Naive thymus-derived CD8-positive, alpha-beta T cell (primary cell): Measurements from ENCODE around the gene HNRNPUL1. TPM values are rescaled to one million over a fixed set of nuclear protein-coding genes. Genes with fewer than 3 reads are reported as not detected.
A peak's percentile ranks its signal among the peaks of the same experiment; 100 is the strongest.

Experiments
- ATAC-seq, 2 donors: fragments of 150-1000 bp; cut with Tn5 transposase in 1 of 2; sonication (Bioruptor Pico), chemical (Tn5 transposase) in 1 of 2; 1 replicate in 1 of 2; 2 replicates in 1 of 2; pipeline ENCODE4 v1.10.0; 2021; ENCODE audit warnings: mild to moderate bottlenecking in 2 of 2, moderate library complexity in 2 of 2
- POLR2A ChIA-PET: fragments of 350-600 bp; sonication (Branson Sonifier 250); formaldehyde crosslinking; loops from one replicate; lab custom pipeline; 2021; ENCODE audit warnings: antibody characterized with exemption; lab: Charles Lee
- DNase-seq, 10 donors: peaks; one replicate each; pipeline versions ENCODE4 v3.0.0 to v3.0.0-alpha.2; 2020 to 2022
- H3K27ac Mint-ChIP-seq, 10 donors: one replicate each; pipeline ENCODE4 v1.8.0; 2020 to 2022; ENCODE audit warnings: mild to moderate bottlenecking in 10 of 10, mixed read lengths in 10 of 10, moderate library complexity in 4 of 10, inconsistent platforms in 1 of 10
- H3K27me3 Mint-ChIP-seq, 5 donors: one replicate each; pipeline ENCODE4 v1.8.0; 2021 to 2022; ENCODE audit warnings: mixed read lengths in 5 of 5
- H3K36me3 Mint-ChIP-seq, 3 donors: one replicate each; pipeline ENCODE4 v1.8.0; 2020 to 2022; ENCODE audit warnings: mixed read lengths in 3 of 3, mild to moderate bottlenecking in 2 of 3, inconsistent platforms in 1 of 3
- H3K4me1 Mint-ChIP-seq, 4 donors: one replicate each; pipeline ENCODE4 v1.8.0; 2021 to 2022; ENCODE audit warnings: mixed read lengths in 4 of 4
- H3K4me3 Mint-ChIP-seq, 10 donors: one replicate each; pipeline ENCODE4 v1.8.0; 2020 to 2022; ENCODE audit warnings: mild to moderate bottlenecking in 10 of 10, mixed read lengths in 10 of 10, moderate library complexity in 6 of 10, inconsistent platforms in 1 of 10
- H3K9me3 Mint-ChIP-seq, 9 donors: one replicate each; pipeline ENCODE4 v1.8.0; 2020 to 2022; ENCODE audit warnings: mixed read lengths in 9 of 9, mild to moderate bottlenecking in 3 of 9, inconsistent platforms in 1 of 9, moderate library complexity in 1 of 9
- polyA plus RNA-seq, 3 donors: library from polyadenylated mRNA; unstranded; fragments of 300-500 nt; fragmentation: Illumina TruSeq; gene quantifications; one replicate each; pipeline ENCODE4 v1.2.3, GENCODE V29; 2021
- total RNA-seq, 8 experiments: library from RNA in 2 of 8; stranded (reverse) in 2 of 8; gene quantifications; one replicate each; pipeline ENCODE4 v1.2.3 and lab custom pipeline; 2021 to 2026

The HNRNPUL1 gene
- 100 to 1,000 TPM; 262 to 280 TPM for total RNA-seq
- polyA plus RNA-seq = 10 to 100 TPM; 40.7 to 67.6 (median 46.1) TPM
- total RNA-seq (lab: John Stamatoyannopoulos, UW) = 159 to 237 (median 207) reads per million in 6 experiments

DNA sequence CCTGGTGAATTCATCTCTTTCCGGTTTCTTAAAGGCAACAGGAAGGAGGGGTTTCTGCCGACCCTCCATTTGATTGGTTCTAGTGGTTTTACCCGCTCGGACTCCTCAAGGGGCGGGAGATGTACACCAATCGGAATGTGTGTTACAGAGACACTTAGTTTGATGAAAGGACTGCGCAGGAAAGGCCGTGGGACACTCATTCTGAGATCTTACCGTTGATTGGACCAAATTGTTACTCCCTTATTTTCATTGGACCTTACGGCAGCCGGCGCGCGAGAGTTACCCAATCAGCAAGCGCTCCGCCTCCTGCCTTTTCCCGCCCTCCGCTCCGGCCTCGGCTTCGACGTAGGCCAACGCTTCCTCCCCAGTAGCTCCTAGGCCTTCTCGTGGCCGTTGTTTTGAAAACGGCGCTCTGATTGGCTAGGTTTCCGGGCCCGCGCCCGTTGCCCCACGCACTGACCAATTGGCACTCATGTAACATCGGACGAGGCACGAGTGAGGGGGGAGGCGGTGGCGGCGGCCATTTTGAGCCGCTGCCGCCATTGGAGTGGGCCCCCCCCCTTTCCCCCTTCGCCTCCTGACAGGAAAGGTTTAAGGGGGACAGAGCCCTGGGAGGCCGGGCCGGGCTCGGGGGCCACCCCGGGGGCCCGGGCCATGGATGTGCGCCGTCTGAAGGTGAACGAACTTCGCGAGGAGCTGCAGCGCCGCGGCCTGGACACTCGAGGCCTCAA is at the start of gene HNRNPUL1:
Gene HNRNPUL1 (plus strand): TSS at position 523 of the 731 bp plus-strand sequence. CDS start 132 bp downstream, at position 655.
- peak; percentile 55 to 57 for ATAC-seq
- peaks cover 34 to 63% (median 48%) of the 10 kb centered on the region in 4 donors for H3K4me1 Mint-ChIP-seq
- H3K4me3 Mint-ChIP-seq = peak within 1 kb of the TSS; percentile 82 to 100 (median 98)

GRCh38 chr19:41217741-41218140 is 46.4 kb upstream of the HNRNPUL1 start:
- H3K4me3 Mint-ChIP-seq = no peak overlapping the region
- H3K27me3 Mint-ChIP-seq = peaks cover 13 to 64% (median 36%) of the 10 kb centered on the region in 5 donors
- ATAC-seq (no peak), DNase-seq (no peak)
- H3K9me3 Mint-ChIP-seq = no peaks in the 10 kb centered on the region
- POLR2A ChIA-PET = interaction anchor here (0.7 kb wide), 1 partner anchor 959 kb away, joined by 5 read pairs; no protein-coding TSS in a partner anchor
- H3K27ac Mint-ChIP-seq = peak overlapping the region in 1 of 10 donors; percentile 60
- peaks cover 0 to 2% (median 0%) of the 10 kb centered on the region in 3 donors for H3K36me3 Mint-ChIP-seq
- peaks cover 0 to 19% (median 7%) of the 10 kb centered on the region in 4 donors for H3K4me1 Mint-ChIP-seq

More for the DNA sequence above, at the start of gene HNRNPUL1:
- H3K36me3 Mint-ChIP-seq = peaks cover 0 to 25% (median 0%) of the 10 kb centered on the region in 3 donors
- H3K27me3 Mint-ChIP-seq = peaks cover 0 to 9% (median 0%) of the 10 kb centered on the region in 5 donors
- peaks cover 0 to 3% (median 0%) of the 10 kb centered on the region in 9 donors for H3K9me3 Mint-ChIP-seq
- POLR2A ChIA-PET = interaction anchor here (0.6 to 9.0 kb wide), 52 partner anchors 8 to 1828 kb away, joined by 3 to 300 read pairs (median 5); partner anchors contain the start of genes ACTMAP, AKT2, B9D2 and CCDC97
- peak within 1 kb of the TSS; percentile 100 for H3K27ac Mint-ChIP-seq
- peak; percentile 95 to 100 (median 100) for DNase-seq

- H3K4me1 Mint-ChIP-seq = peaks cover 0 to 19% (median 8%) of the 10 kb centered on the region in 4 donors
- ATAC-seq = no peak
- no peak for DNase-seq
- H3K9me3 Mint-ChIP-seq = no peaks in the 10 kb centered on the region
- peak overlapping the region in 3 of 10 donors; percentile 28 to 42 (median 28) for H3K27ac Mint-ChIP-seq
- POLR2A ChIA-PET = no interaction called here
- H3K4me3 Mint-ChIP-seq = no peak overlapping the region
- peaks cover 0 to 2% (median 0%) of the 10 kb centered on the region in 3 donors for H3K36me3 Mint-ChIP-seq
- peaks cover 13 to 64% (median 36%) of the 10 kb centered on the region in 5 donors for H3K27me3 Mint-ChIP-seq
These were observed 45.9 kb upstream of the HNRNPUL1 start for GRCh38 chr19:41218249-41218614.

DNA sequence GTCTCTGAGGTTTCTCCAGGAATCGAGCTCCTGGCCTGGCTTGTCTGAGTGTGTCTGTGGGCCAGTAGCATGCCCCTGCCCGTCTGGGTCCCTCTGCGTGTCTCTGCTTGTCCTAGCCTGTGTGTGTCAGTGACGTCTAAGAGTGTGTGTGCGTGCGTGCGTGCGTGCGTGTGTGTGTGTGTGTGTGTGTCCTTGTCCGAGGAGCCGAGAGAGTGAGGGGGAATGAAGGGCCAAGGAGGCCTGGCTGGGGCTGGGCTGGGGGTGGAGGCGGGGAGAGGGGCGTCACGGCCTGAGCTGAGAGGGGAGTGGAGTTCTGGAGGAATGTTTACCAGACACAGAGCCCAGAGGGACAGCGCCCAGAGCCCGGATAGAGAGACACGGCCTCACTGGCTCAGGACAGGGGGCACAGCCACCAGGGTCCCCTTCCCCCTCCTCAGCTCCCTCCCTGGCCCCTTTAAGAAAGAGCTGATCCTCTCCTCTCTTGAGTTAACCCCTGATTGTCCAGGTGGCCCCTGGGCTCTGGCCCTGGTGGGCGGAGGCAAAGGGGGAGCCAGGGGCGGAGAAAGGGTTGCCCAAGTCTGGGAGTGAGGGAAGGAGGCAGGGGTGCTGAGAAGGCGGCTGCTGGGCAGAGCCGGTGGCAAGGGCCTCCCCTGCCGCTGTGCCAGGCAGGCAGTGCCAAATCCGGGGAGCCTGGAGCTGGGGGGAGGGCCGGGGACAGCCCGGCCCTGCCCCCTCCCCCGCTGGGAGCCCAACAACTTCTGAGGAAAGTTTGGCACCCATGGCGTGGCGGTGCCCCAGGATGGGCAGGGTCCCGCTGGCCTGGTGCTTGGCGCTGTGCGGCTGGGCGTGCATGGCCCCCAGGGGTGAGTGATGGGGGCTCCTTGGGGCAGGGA is 45.3 kb upstream of the HNRNPUL1 start, which contains the start of gene AXL:
Gene AXL (plus strand): TSS at position 609 of the 893 bp plus-strand sequence. CDS start 170 bp downstream, at position 779.
- peaks cover 2 to 19% (median 9%) of the 10 kb centered on the region in 4 donors for H3K4me1 Mint-ChIP-seq
- peaks cover 0 to 2% (median 0%) of the 10 kb centered on the region in 3 donors for H3K36me3 Mint-ChIP-seq
- peak within 1 kb of the TSS in 5 of 10 donors; percentile 41 to 81 (median 49) for H3K27ac Mint-ChIP-seq
- ATAC-seq = no peak
- peaks cover 13 to 64% (median 36%) of the 10 kb centered on the region in 5 donors for H3K27me3 Mint-ChIP-seq
- no peak within 1 kb of the TSS for H3K4me3 Mint-ChIP-seq
- no peaks in the 10 kb centered on the region for H3K9me3 Mint-ChIP-seq
- DNase-seq = no peak
- POLR2A ChIA-PET = no interaction called here

DNA sequence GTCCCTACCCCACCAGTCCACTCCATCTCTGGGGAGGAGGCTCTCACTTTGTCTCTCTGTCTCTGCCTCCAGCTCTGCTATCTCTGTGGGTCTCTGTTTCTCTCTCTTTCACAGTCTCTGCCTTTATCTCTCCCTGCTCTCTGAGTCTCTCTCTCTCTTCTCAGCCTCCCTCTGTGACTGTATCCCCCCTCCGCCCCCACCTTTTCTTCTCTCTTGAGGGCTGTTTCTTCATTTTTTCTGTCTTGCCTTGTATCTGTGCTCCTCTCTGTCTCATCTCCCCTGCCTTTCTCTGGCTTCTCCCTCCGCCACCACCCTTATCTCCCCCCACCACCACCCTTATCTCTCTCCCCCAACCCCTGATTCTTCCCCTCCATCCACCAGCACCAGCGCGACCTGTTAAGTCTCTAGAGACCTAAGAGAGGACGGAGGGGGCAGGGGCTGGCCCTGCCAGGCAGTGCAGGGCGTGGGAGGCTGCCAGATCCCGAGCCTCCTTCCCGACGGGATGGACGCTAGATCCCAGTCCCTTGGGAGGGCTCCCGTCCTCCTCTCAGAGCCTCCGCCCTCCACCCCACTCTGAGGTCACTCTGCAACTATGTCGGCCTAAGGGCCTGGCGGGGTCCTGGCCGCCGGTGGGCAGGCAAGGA is 44.1 kb upstream of the HNRNPUL1 start:
- H3K27ac Mint-ChIP-seq = peak overlapping the region in 4 of 10 donors; percentile 41 to 81 (median 50)
- peaks cover 13 to 64% (median 36%) of the 10 kb centered on the region in 5 donors for H3K27me3 Mint-ChIP-seq
- peaks cover 0 to 2% (median 0%) of the 10 kb centered on the region in 3 donors for H3K36me3 Mint-ChIP-seq
- no peaks in the 10 kb centered on the region for H3K9me3 Mint-ChIP-seq
- no peak for DNase-seq
- H3K4me1 Mint-ChIP-seq = peaks cover 5 to 19% (median 9%) of the 10 kb centered on the region in 4 donors
- H3K4me3 Mint-ChIP-seq = no peak overlapping the region
- POLR2A ChIA-PET = interaction anchor here (0.6 kb wide), 1 partner anchor 16 kb away, joined by 4 read pairs; no protein-coding TSS in a partner anchor
- no peak for ATAC-seq

DNA sequence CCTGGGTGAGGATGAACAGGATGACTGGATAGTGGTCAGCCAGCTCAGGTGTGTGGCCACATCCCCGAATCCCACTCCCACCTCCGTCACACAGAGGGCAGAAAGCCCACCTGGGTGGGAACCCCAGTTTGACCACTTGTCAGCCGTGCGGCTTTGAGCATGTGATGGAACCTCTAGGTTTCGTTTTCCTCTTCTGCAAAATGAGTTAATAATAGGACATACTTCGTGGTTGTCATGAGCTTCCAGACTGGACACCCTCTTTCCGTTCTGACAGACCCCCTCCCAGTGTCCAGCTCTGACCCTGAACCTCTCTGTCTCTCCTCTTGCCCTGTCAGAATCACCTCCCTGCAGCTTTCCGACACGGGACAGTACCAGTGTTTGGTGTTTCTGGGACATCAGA is 43.4 kb upstream of the HNRNPUL1 start:
- no peak overlapping the region for H3K4me3 Mint-ChIP-seq
- peaks cover 12 to 24% (median 14%) of the 10 kb centered on the region in 4 donors for H3K4me1 Mint-ChIP-seq
- no peak overlapping the region for H3K27ac Mint-ChIP-seq
- H3K27me3 Mint-ChIP-seq = peaks cover 13 to 64% (median 38%) of the 10 kb centered on the region in 5 donors
- DNase-seq = no peak
- H3K36me3 Mint-ChIP-seq = peaks cover 0 to 2% (median 0%) of the 10 kb centered on the region in 3 donors
- no peak for ATAC-seq
- POLR2A ChIA-PET = interaction anchor here (0.6 kb wide), 1 partner anchor 17 kb away, joined by 4 read pairs; no protein-coding TSS in a partner anchor
- no peaks in the 10 kb centered on the region for H3K9me3 Mint-ChIP-seq

DNA sequence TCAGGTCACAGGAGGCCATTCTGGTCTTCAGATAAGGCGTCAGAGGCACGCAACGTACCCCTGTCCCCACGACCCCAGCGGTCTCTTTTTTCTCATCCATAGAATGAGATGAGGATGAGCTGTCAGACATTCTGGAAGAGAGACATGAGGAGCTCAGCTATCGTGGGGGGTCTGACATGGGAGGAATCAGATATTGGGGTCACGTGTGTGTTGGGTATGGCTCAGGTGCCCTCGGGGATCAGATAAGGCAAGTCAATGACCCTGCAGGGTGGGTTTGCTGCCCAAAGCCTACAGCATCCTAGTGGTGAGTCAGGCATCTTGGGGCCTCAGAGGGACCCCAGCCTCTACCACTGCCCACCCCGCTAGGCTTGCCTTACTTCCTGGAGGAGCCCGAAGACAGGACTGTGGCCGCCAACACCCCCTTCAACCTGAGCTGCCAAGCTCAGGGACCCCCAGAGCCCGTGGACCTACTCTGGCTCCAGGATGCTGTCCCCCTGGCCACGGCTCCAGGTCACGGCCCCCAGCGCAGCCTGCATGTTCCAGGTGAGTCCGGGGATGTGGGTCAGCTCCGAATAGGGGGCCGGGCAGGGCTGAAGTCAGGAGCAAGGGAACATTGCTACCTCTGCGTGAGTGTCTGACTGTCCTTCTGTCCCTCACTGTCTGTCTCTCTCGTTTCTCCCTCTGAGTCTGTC is 42.5 kb upstream of the HNRNPUL1 start:
- peaks cover 13 to 59% (median 40%) of the 10 kb centered on the region in 5 donors for H3K27me3 Mint-ChIP-seq
- ATAC-seq (no peak), DNase-seq (no peak)
- H3K36me3 Mint-ChIP-seq = no peaks in the 10 kb centered on the region
- peaks cover 16 to 29% (median 17%) of the 10 kb centered on the region in 4 donors for H3K4me1 Mint-ChIP-seq
- H3K4me3 Mint-ChIP-seq = no peak overlapping the region
- H3K27ac Mint-ChIP-seq = peak overlapping the region in 2 of 10 donors; percentile 66 to 76
- H3K9me3 Mint-ChIP-seq = no peaks in the 10 kb centered on the region
- POLR2A ChIA-PET = no interaction called here

- H3K4me1 Mint-ChIP-seq = peaks cover 21 to 34% (median 23%) of the 10 kb centered on the region in 4 donors
- DNase-seq (no peak), ATAC-seq (no peak)
- H3K36me3 Mint-ChIP-seq = no peaks in the 10 kb centered on the region
- H3K27me3 Mint-ChIP-seq = peaks cover 12 to 53% (median 40%) of the 10 kb centered on the region in 5 donors
- H3K9me3 Mint-ChIP-seq = no peaks in the 10 kb centered on the region
- POLR2A ChIA-PET = no interaction called here
- H3K27ac Mint-ChIP-seq = peak overlapping the region in 4 of 10 donors; percentile 2 to 76 (median 66)
- no peak overlapping the region for H3K4me3 Mint-ChIP-seq
These were observed 41.9 kb upstream of the HNRNPUL1 start for GRCh38 chr19:41222240-41222639.

- Mint-ChIP-seq H3K4me1 (peaks cover 19 to 30% (median 21%) of the 10 kb centered on the region in 4 donors), H3K27ac (peak overlapping the region in 5 of 10 donors; percentile 38 to 81 (median 52)), H3K36me3 (no peaks in the 10 kb centered on the region), H3K9me3 (no peaks in the 10 kb centered on the region), H3K27me3 (peaks cover 13 to 44% (median 39%) of the 10 kb centered on the region in 5 donors), H3K4me3 (peak overlapping the region in 1 of 10 donors; percentile 29)
- POLR2A ChIA-PET = interaction anchor here (0.6 to 5.4 kb wide), 3 partner anchors 19 to 234 kb away, joined by 5 to 38 read pairs (median 5); partner anchors contain the start of gene HNRNPUL1
- DNase-seq = no peak
- no peak for ATAC-seq
These were observed 40.5 kb upstream of the HNRNPUL1 start for GRCh38 chr19:41223431-41224234.

- H3K4me3 Mint-ChIP-seq = no peak overlapping the region
- H3K9me3 Mint-ChIP-seq = no peaks in the 10 kb centered on the region
- H3K27ac Mint-ChIP-seq = peak overlapping the region in 4 of 10 donors; percentile 4 to 25 (median 10)
- ATAC-seq = no peak
- peaks cover 13 to 38% (median 29%) of the 10 kb centered on the region in 5 donors for H3K27me3 Mint-ChIP-seq
- POLR2A ChIA-PET = interaction anchor here (0.6 to 5.4 kb wide), 2 partner anchors 20 to 39 kb away, joined by 5 to 38 read pairs; partner anchors contain the start of gene HNRNPUL1
- no peak for DNase-seq
- no peaks in the 10 kb centered on the region for H3K36me3 Mint-ChIP-seq
- H3K4me1 Mint-ChIP-seq = peaks cover 17 to 22% (median 19%) of the 10 kb centered on the region in 4 donors
These were observed 39.5 kb upstream of the HNRNPUL1 start for GRCh38 chr19:41224632-41225031.
